Endothelial cell of umbilical vein (primary cell): ENCODE data around the gene MREG.
A peak's percentile ranks its signal among the peaks of the same experiment; 100 is the strongest.

ENCODE experiments used
- EZH2 ChIP-seq: IDR thresholded peaks from 2 replicates; pipeline ENCODE4 v1.6.1; 2012; ENCODE audit warnings: borderline replicate concordance, low read depth, mild to moderate bottlenecking, moderate library complexity, low read length, inconsistent platforms; ENCODE audit not compliant: severe bottlenecking
- JUN ChIP-seq: IDR thresholded peaks from 2 replicates; pipeline ENCODE4 v1.6.1; 2011; ENCODE audit warnings: borderline replicate concordance, low read depth; ENCODE audit not compliant: insufficient read length, insufficient read depth
- POLR2A ChIP-seq: IDR thresholded peaks from 2 replicates; pipeline ENCODE4 v1.6.1; 2012; ENCODE audit warnings: low read depth, mild to moderate bottlenecking, control low read depth, low read length
- TF ChIP-seq, protein P1 (sequence below): IDR thresholded peaks from 2 replicates; pipeline ENCODE4 v1.6.1; 2011; ENCODE audit not compliant: insufficient read depth, insufficient read length
- TF ChIP-seq, protein P2 (sequence below), 2 donors: IDR thresholded peaks; 1 replicate in 1 of 2; 2 replicates in 1 of 2; pipeline ENCODE4 v1.5.1; 2011; ENCODE audit warnings: low read length in 2 of 2, mild to moderate bottlenecking in 2 of 2, moderate library complexity in 2 of 2, control low read depth in 1 of 2, inconsistent platforms in 1 of 2, low read depth in 1 of 2; ENCODE audit not compliant: insufficient read depth in 1 of 2; ENCODE audit errors: extremely low read depth in 1 of 2

DNA sequence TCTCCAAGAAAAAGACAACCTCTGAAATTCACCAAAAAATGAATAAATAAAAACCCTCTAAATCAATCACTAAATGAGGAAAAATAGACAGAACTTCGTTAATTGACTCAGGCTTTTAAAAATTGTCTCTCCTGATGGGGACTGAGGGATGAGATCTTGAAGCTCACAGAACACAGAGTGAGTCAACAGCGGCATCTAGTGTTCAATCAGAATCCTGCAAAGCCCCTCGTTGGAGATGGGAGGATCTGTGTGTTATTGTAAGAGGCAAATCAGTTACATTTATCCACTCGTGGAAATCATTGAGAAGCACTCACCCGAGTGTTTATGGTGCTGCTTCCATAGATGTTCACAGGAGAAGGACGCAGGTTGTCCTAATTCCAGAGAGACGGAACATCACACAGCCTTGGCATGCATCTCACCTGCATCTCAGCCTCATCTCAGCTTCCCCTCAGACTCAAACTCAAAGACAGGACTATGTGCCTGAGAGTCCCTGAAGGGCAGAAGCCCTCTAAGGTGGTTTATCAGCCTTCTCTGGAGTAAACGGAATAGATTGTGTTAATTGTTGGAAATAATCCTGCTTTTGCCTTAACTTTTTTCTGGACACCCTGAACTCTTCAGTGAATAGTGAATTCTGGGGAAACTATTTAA is 82.0 kb downstream of the MREG start:
- TF ChIP-seq EZH2 = no peak
- TF ChIP-seq, protein P1, sequence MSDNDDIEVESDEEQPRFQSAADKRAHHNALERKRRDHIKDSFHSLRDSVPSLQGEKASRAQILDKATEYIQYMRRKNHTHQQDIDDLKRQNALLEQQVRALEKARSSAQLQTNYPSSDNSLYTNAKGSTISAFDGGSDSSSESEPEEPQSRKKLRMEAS = no peak
- TF ChIP-seq, protein P2, sequence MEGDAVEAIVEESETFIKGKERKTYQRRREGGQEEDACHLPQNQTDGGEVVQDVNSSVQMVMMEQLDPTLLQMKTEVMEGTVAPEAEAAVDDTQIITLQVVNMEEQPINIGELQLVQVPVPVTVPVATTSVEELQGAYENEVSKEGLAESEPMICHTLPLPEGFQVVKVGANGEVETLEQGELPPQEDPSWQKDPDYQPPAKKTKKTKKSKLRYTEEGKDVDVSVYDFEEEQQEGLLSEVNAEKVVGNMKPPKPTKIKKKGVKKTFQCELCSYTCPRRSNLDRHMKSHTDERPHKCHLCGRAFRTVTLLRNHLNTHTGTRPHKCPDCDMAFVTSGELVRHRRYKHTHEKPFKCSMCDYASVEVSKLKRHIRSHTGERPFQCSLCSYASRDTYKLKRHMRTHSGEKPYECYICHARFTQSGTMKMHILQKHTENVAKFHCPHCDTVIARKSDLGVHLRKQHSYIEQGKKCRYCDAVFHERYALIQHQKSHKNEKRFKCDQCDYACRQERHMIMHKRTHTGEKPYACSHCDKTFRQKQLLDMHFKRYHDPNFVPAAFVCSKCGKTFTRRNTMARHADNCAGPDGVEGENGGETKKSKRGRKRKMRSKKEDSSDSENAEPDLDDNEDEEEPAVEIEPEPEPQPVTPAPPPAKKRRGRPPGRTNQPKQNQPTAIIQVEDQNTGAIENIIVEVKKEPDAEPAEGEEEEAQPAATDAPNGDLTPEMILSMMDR (IDR thresholded peaks at IDR 0.05; ENCODE audit: extremely low read depth in 1 of 2, insufficient read depth in 1 of 2, low read depth in 1 of 2, low read length in 2 of 2) = peak; percentile 84 to 88
- no peak for TF ChIP-seq POLR2A
- no peak for TF ChIP-seq JUN
